ENCODE data around the gene ZNF718. TPM values are rescaled to one million over a fixed set of nuclear protein-coding genes. Genes with fewer than 3 reads are reported as not detected.
"Not testable (repeated sequence)": the region's sequence is repeated elsewhere in the genome, so short reads cannot be mapped to it uniquely, and the experiment has no call there.

The ZNF718 gene
- total and polyA plus RNA-seq, 2 donors (not counting 1 experiment from before 2014, with no cell fraction given) = 1.5 to 4.8 TPM

DNA sequence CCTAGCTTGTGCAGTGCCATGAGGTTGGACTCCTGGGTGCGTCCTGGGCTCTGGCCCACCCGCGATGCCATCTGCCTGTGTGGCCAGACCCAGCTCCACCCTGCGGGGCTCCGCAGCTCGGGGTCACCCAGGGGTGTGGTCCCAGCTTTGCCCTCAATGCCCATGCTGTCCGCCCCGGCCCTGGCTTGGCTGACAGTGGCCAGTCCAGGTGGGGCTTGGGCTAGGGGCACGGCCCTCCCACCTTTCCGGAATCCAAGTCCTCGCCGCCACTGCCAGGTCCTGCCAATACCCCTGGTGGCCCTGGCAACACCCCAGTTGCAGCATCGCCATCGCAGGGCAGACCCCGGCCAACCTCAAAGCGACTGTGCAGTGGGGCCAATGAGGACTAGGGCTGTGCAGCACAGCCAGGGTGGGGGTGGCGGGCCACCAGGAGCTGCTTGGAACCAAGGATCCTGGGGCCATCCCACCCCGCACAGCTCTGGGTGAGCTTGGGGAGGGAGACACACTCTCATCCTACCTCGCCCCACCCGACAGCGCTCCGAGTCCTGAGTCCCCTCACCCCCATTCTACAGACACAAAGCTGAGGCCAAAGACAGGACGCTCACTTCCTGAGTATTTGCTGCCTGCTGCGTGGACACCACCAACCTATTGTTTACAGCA, 80.9 kb downstream of the ZNF718 start:
- H3K4me3 ChIP-seq (replicated peaks in 1 of 4; ENCODE audit: control extremely low read depth in 1 of 4, insufficient read depth in 1 of 4, low read depth in 3 of 4, low read length in 4 of 4) = no peak overlapping the region

DNA sequence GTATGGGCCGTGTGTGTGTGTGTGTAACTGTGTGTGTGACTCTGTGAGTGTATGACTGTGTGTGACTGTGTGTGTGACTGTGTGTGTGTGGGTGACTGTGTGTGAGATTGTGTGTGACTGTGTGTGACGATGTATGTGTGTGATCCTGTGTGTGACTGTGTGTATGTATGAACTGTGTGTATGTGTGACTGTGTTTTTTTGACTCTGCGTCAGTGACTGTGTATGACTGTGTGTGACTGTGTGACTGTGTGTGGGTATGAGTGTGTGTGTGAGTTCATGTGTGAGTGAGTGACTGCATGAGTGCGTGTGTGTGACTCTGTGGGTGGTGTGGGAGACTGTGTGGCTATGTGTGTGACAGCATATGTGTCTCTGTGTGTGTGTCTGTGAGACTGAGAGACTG, 81.8 kb downstream of the ZNF718 start:
- peaks cover 2% of the 10 kb centered on the region for H3K9me3 ChIP-seq (ENCODE audit: control insufficient read depth, insufficient read depth, low read depth, low read length)
- TF ChIP-seq EZH2 (IDR thresholded peaks at IDR 0.05; ENCODE audit: low read length, missing control alignments) (no peak), CTCF (conservative IDR thresholded peaks at IDR 0.05 in 1 of 2, IDR thresholded peaks at IDR 0.05 in 1 of 2; ENCODE audit: low read depth in 1 of 2, low read length in 2 of 2) (no peak)
- H3K4me3 ChIP-seq (replicated peaks in 1 of 4; ENCODE audit: control extremely low read depth in 1 of 4, insufficient read depth in 1 of 4, low read depth in 3 of 4, low read length in 4 of 4) = no peak overlapping the region
- H3K9ac ChIP-seq (ENCODE audit: insufficient read depth, low read length) = no peak overlapping the region
- H3K4me2 ChIP-seq (ENCODE audit: extremely low read depth, insufficient read depth, low read length) = no peak overlapping the region
- no peaks in the 10 kb centered on the region for H3K79me2 ChIP-seq (ENCODE audit: control insufficient read depth, insufficient read depth, low read length)
- H2AFZ ChIP-seq (ENCODE audit: low read length) = no peak overlapping the region
- no peaks in the 10 kb centered on the region for H4K20me1 ChIP-seq (ENCODE audit: control insufficient read depth, extremely low read depth, insufficient read depth, low read length)
- H3K36me3 ChIP-seq (ENCODE audit: control insufficient read depth, insufficient read depth, low read length) = no peaks in the 10 kb centered on the region
- H3K4me1 ChIP-seq (ENCODE audit: control insufficient read depth, extremely low read depth, insufficient read depth, low read length) = no peaks in the 10 kb centered on the region
- no peak for DNase-seq (ENCODE audit: low read depth in 2 of 2)
- H3K27me3 ChIP-seq (ENCODE audit: control insufficient read depth, insufficient read depth, low read length) = no peaks in the 10 kb centered on the region
- no peak overlapping the region for H3K27ac ChIP-seq (ENCODE audit: insufficient read depth, low read length)

More for the DNA sequence above, 80.9 kb downstream of the ZNF718 start:
- no peaks in the 10 kb centered on the region for H3K4me1 ChIP-seq (ENCODE audit: control insufficient read depth, extremely low read depth, insufficient read depth, low read length)
- no peak for TF ChIP-seq EZH2 (IDR thresholded peaks at IDR 0.05; ENCODE audit: low read length, missing control alignments)
- TF ChIP-seq CTCF (conservative IDR thresholded peaks at IDR 0.05 in 1 of 2, IDR thresholded peaks at IDR 0.05 in 1 of 2; ENCODE audit: low read depth in 1 of 2, low read length in 2 of 2) = no peak
- H3K79me2 ChIP-seq (ENCODE audit: control insufficient read depth, insufficient read depth, low read length) = no peaks in the 10 kb centered on the region
- no peak overlapping the region for H3K9ac ChIP-seq (ENCODE audit: insufficient read depth, low read length)
- H2AFZ ChIP-seq (ENCODE audit: low read length) = no peak overlapping the region
- no peak overlapping the region for H3K27ac ChIP-seq (ENCODE audit: insufficient read depth, low read length)
- H3K27me3 ChIP-seq (ENCODE audit: control insufficient read depth, insufficient read depth, low read length) = no peaks in the 10 kb centered on the region
- no peaks in the 10 kb centered on the region for H4K20me1 ChIP-seq (ENCODE audit: control insufficient read depth, extremely low read depth, insufficient read depth, low read length)
- no peaks in the 10 kb centered on the region for H3K36me3 ChIP-seq (ENCODE audit: control insufficient read depth, insufficient read depth, low read length)
- DNase-seq (ENCODE audit: low read depth in 2 of 2) = no peak
- H3K9me3 ChIP-seq (ENCODE audit: control insufficient read depth, insufficient read depth, low read depth, low read length) = peaks cover 2% of the 10 kb centered on the region
- no peak overlapping the region for H3K4me2 ChIP-seq (ENCODE audit: extremely low read depth, insufficient read depth, low read length)

DNA sequence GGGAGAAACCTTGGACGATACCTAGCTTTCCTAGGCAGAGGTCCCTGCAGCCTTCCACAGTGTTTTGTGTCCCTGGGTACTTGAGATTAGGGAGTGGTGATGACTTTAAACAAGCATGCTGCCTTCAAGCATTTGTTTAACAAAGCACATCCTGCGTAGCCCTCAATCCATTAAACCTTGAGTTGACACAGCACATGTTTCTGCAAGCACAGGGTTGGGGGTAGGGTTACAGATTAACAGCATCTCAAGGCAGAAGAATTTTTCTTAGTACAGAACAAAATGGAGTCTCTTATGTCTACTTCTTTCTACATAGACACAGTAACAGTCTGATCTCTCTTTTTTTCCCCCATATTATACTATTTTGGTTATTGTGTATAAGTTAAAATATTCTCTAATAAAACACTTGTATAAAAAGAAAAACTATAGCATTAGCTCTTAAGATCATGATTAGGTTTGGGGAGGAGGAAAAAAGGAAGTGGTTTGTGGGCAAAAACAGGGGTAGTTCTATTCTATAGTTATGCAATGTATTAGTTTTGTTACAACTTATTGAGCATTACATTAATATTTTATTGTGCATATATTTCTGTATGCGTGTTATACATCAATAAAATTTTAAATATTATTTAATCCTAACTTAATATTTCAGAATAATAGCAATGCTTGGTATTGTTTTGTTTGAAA, 84.3 kb downstream of the ZNF718 start:
- H3K9ac ChIP-seq (ENCODE audit: insufficient read depth, low read length); H3K27me3 ChIP-seq (ENCODE audit: control insufficient read depth, insufficient read depth, low read length); H3K4me1 ChIP-seq (ENCODE audit: control insufficient read depth, extremely low read depth, insufficient read depth, low read length); H3K27ac ChIP-seq (ENCODE audit: insufficient read depth, low read length); H4K20me1 ChIP-seq (ENCODE audit: control insufficient read depth, extremely low read depth, insufficient read depth, low read length); H3K4me2 ChIP-seq (ENCODE audit: extremely low read depth, insufficient read depth, low read length); H3K4me3 ChIP-seq (replicated peaks in 1 of 4; ENCODE audit: control extremely low read depth in 1 of 4, insufficient read depth in 1 of 4, low read depth in 3 of 4, low read length in 4 of 4); H3K79me2 ChIP-seq (ENCODE audit: control insufficient read depth, insufficient read depth, low read length); H3K36me3 ChIP-seq (ENCODE audit: control insufficient read depth, insufficient read depth, low read length); H3K9me3 ChIP-seq (ENCODE audit: control insufficient read depth, insufficient read depth, low read depth, low read length); H2AFZ ChIP-seq (ENCODE audit: low read length); DNase-seq (ENCODE audit: low read depth in 2 of 2): not testable (repeated sequence)

Data from fibroblast of lung (primary cell).